Measurements from ENCODE around the gene MYO1B. TPM values are rescaled to one million over a fixed set of nuclear protein-coding genes. Genes with fewer than 3 reads are reported as not detected.

MYO1B gene
- polyA plus RNA-seq, 1 donor (not counting 4 experiments of a cell fraction or from before 2014, with no cell fraction given): 277 TPM

- peaks cover 19 to 40% of the 10 kb centered on the region in 2 experiments for H3K36me3 ChIP-seq (ENCODE audit: control insufficient read depth in 2 of 2, extremely low read depth in 1 of 2, insufficient read depth in 2 of 2, low read length in 2 of 2)
- dilution Hi-C loops (cut with MboI; ENCODE audit: extremely low pct_ligation_motif_present, low sequenced_read_pairs): no loop called here
- DNase-seq (ENCODE audit: low read depth, low spot score): no peak
Measured at GRCh38 chr2:191404568-191404991, 159.4 kb downstream of the MYO1B start.

GRCh38 chr2:191405546-191405945 lies 160.3 kb downstream of the MYO1B start:
- TF ChIP-seq EZH2 (IDR thresholded peaks at IDR 0.05; ENCODE audit: low read length) (no peak), CTCF (optimal IDR thresholded peaks at IDR 0.05 in 1 of 3, IDR thresholded peaks at IDR 0.05 in 1 of 3, conservative IDR thresholded peaks at IDR 0.05 in 1 of 3; ENCODE audit: extremely low read depth in 1 of 3, insufficient read depth in 2 of 3, low read length in 3 of 3) (no peak)
- Histone ChIP-seq H3K9ac (ENCODE audit: control insufficient read depth, extremely low read depth, insufficient read depth, low read length) (no peak overlapping the region), H4K20me1 (ENCODE audit: control insufficient read depth, extremely low read depth, insufficient read depth, low read length) (no peaks in the 10 kb centered on the region), H3K36me3 (ENCODE audit: control insufficient read depth in 2 of 2, extremely low read depth in 1 of 2, insufficient read depth in 2 of 2, low read length in 2 of 2) (peaks cover 20 to 37% of the 10 kb centered on the region in 2 experiments), H3K4me3 (ENCODE audit: control insufficient read depth in 2 of 3, extremely low read depth in 1 of 3, insufficient read depth in 2 of 3, low read depth in 1 of 3, low read length in 3 of 3) (no peak overlapping the region), H3K9me1 (ENCODE audit: control insufficient read depth, extremely low read depth, insufficient read depth, low read length) (no peaks in the 10 kb centered on the region), H3K27me3 (ENCODE audit: control insufficient read depth, extremely low read depth, insufficient read depth, low read length) (no peaks in the 10 kb centered on the region), H3K4me1 (ENCODE audit: control insufficient read depth, extremely low read depth, insufficient read depth, low read length) (no peaks in the 10 kb centered on the region), H3K4me2 (ENCODE audit: control insufficient read depth, extremely low read depth, insufficient read depth, low read depth, low read length) (no peak overlapping the region), H3K79me2 (ENCODE audit: control insufficient read depth, insufficient read depth, low read length) (no peaks in the 10 kb centered on the region), H3K9me3 (ENCODE audit: control insufficient read depth, low read depth, low read length) (no peaks in the 10 kb centered on the region), H3K27ac (ENCODE audit: control insufficient read depth, insufficient read depth, low read length) (no peak overlapping the region), H2AFZ (ENCODE audit: control insufficient read depth, low read length) (no peak overlapping the region)
- DNase-seq (ENCODE audit: low read depth, low spot score) (no peak), FAIRE-seq (no peak)
- dilution Hi-C loops (cut with MboI; ENCODE audit: extremely low pct_ligation_motif_present, low sequenced_read_pairs): no loop called here

More at GRCh38 chr2:191404568-191404991, 159.4 kb downstream of the MYO1B start:
- Histone ChIP-seq H4K20me1 (ENCODE audit: control insufficient read depth, extremely low read depth, insufficient read depth, low read length) (no peaks in the 10 kb centered on the region), H3K4me3 (ENCODE audit: control insufficient read depth in 2 of 3, extremely low read depth in 1 of 3, insufficient read depth in 2 of 3, low read depth in 1 of 3, low read length in 3 of 3) (no peak overlapping the region), H3K9me3 (ENCODE audit: control insufficient read depth, low read depth, low read length) (no peaks in the 10 kb centered on the region), H3K4me2 (ENCODE audit: control insufficient read depth, extremely low read depth, insufficient read depth, low read depth, low read length) (no peak overlapping the region), H3K27me3 (ENCODE audit: control insufficient read depth, extremely low read depth, insufficient read depth, low read length) (no peaks in the 10 kb centered on the region), H3K79me2 (ENCODE audit: control insufficient read depth, insufficient read depth, low read length) (no peaks in the 10 kb centered on the region), H3K9me1 (ENCODE audit: control insufficient read depth, extremely low read depth, insufficient read depth, low read length) (no peaks in the 10 kb centered on the region), H3K4me1 (ENCODE audit: control insufficient read depth, extremely low read depth, insufficient read depth, low read length) (no peaks in the 10 kb centered on the region), H3K27ac (ENCODE audit: control insufficient read depth, insufficient read depth, low read length) (no peak overlapping the region), H2AFZ (ENCODE audit: control insufficient read depth, low read length) (no peak overlapping the region), H3K9ac (ENCODE audit: control insufficient read depth, extremely low read depth, insufficient read depth, low read length) (no peak overlapping the region)
- TF ChIP-seq CTCF (optimal IDR thresholded peaks at IDR 0.05 in 1 of 3, IDR thresholded peaks at IDR 0.05 in 1 of 3, conservative IDR thresholded peaks at IDR 0.05 in 1 of 3; ENCODE audit: extremely low read depth in 1 of 3, insufficient read depth in 2 of 3, low read length in 3 of 3): no peak
- TF ChIP-seq EZH2 (IDR thresholded peaks at IDR 0.05; ENCODE audit: low read length): no peak
- FAIRE-seq: no peak
